ENCODE results near the gene DCTN2.

Gene DCTN2

DNA sequence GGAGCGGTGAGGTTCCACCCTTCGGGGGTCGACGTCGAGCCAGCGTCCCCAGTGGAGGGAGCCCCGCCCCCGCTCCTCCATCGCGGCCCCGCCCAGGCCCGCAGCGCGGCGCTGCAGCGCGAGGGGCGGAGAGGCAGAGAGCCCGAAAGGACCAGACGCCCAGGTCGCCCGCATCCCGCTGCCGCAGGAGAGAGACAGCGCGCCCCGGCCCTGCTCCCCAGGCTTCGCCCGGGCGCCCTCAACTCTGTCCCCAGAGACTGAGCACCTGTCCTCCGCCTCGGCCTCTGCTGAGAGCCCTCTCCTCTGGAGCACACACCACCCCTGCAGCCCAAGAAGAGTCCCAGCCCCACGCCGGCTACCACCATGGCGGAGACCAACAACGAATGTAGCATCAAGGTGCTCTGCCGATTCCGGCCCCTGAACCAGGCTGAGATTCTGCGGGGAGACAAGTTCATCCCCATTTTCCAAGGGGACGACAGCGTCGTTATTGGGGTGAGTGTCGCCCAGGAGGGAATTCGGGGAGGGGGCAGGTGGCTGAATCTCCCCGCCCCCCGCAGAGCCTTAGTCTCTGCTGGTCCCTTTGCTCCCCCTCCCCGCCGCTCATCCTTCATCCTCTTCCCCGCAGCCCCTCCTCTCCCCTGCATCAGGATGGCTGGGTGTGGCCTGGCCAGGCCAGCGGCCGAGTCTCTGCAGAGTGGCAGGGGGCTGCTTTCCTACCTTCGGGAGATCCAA lies 3.1 kb upstream of the DCTN2 start, which contains the start of gene KIF5A:
Gene KIF5A (plus strand): TSS at position 136 of the 732 bp plus-strand sequence. CDS start 228 bp downstream, at position 364.
- peak; percentile 90 for DNase-seq (ENCODE audit: low spot score)

DNA sequence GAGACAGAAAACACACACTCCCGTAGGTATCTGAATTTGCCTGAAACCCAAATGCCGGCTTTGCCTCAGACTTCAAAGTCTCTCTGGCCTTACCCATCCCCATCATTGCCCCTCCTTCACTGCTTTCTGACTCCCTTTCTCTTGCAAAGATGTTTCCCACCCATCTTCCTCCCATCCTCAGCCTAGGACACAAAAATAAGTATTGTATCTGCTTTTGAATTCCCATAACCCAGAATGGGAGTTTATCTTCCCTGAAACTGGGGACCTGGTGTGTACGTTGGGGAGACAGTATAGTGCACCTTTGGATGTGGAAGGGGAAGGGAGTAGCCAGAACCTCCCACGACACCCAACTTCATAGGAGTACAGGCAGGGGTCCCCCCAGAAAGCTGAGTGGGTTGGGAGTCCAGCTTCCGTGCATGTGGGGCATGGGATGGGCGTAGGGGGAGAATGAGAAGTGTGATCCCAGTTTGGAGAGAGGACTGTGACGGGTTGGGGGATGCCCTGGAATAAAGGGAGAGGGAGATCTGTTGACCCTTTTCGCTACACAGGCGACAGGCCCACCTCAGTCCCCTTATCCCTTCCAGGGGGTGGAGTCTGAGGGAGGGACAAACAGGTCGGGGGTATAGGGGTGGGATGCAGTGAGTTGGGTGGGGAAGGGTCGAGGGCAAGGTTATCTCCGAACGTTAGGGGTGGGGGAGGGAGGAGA lies 2.4 kb upstream of the DCTN2 start:
- no peak for DNase-seq (ENCODE audit: low spot score)

DNA sequence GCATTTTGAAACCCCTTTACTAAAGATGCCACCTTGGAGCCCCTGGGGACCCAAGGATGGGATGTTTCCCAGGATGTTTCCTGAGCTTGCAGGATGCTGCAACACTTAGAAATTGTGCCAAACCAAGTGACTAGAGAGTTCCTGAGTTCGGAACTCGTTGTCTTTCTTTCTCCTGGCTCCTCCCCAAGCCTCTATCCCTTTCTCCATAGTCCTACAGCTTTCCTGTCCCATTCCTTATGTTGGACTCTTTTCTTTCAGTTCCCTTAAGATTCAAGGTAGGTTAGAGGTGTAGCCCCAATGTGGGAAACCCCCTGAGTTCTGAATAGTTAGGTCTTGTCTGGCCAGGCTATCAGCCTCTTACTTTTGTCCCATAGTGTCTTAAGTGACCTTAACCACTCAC lies 1.5 kb upstream of the DCTN2 start:
- DNase-seq (ENCODE audit: low spot score) = no peak

DNA sequence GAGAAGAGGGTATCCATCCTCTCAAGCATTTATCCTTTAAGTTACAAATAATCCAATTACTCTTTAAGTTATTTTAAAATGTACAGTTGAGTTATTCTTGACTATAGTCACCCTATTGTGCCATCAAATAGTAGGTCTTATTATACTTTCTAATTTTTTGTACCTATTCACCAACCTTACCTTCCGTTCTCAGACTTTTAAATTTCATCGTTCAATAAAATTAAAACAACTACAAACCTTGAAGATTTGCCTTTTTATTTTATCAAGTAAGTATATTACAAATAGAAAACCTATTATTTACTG lies 972 bp upstream of the DCTN2 start:
- DNase-seq (ENCODE audit: low spot score) = no peak

DNA sequence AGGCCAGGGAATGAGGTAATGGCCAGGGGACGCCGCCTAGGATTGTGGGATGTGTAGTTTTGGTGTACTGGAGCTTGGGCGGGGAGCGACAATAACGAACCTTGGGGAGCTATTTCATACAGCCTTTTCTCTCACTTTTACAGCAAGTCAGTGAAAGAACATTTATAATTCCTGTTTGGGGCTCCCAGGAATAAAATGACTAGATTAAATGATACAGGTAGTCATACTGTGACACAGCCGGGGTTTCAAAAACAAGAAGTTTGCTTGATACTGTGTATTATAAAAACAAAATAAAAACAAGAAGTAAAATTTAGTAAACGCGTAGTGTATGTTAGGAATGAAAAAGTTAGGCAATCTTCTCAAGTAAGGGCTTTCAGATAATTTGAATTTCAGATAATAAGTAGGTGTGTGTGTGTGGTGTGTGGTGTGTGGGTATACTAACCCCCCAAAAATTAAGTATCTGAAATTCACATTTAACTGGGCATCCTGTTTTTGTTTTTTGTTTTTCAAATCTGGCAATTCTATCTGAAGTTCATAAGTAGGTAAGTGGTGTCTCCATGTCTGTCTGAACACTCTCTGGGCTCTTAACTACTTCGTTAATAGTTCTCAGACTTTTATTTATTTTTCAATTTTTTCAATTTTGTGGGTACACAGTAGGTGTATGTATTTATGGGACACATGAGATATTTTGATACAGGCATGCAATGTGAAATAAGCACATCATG lies 458 bp upstream of the DCTN2 start:
- DNase-seq (ENCODE audit: low spot score) = no peak

- no peak for DNase-seq (ENCODE audit: low spot score)
Measured at GRCh38 chr12:57545809-57546437, 1.1 kb downstream of the DCTN2 start.

DNA sequence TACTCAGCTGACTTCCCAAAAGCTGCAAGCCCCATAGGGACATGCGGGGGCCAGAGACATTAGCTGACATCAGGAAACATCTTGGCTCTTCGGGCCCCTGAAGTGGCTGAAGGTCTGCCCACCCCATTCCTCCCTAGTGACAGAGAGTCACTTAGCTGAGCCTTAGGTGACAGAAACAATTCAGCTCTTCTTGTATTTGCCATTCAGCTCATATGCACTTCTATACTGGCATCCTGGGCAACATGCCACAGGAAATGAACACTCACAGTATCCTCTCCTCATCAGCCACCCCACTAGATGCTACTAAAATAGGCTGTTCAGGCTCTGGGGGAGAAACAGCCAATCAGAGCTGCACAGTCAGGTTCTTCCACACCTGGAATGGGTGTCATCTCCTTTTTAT lies 3.4 kb downstream of the DCTN2 start:
- DNase-seq (ENCODE audit: low spot score) = no peak

DNA sequence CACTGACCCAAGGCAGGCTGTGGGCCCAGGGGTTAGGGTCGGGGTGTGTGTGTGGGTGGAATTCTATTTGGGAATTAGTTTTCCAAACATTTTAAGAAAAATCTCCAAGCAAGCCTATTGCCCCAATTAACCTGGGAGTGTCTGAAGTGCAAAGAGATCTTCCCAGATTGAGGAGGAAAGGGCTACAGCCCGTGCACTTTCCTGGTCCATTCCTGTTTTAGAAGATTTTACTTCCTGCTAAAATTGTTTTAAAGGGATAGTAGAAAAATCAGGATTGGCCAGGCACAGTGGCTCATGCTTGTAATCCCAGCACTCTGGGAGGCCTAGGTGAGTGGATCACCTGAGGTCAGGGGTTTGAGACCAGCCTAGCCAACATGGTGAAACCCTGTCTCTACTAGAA lies 5.3 kb downstream of the DCTN2 start:
- DNase-seq (ENCODE audit: low spot score) = no peak

GRCh38 chr12:57541001-57541400 lies 6.0 kb downstream of the DCTN2 start:
- no peak for DNase-seq (ENCODE audit: low spot score)

DNA sequence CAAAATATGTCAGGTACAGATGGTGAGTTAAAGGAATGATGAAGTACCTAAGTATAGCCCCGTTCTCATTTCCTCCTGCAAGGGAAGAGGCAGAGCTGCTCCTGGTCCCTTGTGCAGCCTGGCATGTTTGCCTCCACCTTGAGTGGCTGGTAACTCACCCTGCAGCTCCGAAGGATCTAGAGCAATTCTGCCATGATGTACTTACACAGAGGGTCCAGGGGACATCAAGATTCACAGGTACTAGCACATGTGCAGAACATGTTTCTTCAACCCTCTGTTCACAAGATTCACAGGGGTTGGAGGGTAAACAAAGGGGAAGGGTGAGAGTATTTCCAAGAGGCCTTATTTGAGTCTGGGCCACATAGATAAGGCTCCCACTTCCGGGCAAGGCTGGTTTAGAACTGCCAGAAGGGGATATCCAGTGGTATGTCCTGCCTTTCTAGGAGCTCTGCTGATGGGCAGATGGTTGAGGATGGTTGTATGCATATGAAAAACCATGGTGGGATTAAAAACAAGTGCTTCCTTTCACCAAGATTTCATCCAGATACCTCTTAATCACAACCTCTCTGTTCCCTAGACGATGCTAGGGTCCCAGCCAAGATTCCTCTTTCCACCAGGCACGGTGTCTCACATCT lies 7.7 kb downstream of the DCTN2 start:
- no peak for DNase-seq (ENCODE audit: low spot score)

GRCh38 chr12:57536597-57536942 lies 10.4 kb downstream of the DCTN2 start:
- DNase-seq (ENCODE audit: low spot score) = no peak

DNA sequence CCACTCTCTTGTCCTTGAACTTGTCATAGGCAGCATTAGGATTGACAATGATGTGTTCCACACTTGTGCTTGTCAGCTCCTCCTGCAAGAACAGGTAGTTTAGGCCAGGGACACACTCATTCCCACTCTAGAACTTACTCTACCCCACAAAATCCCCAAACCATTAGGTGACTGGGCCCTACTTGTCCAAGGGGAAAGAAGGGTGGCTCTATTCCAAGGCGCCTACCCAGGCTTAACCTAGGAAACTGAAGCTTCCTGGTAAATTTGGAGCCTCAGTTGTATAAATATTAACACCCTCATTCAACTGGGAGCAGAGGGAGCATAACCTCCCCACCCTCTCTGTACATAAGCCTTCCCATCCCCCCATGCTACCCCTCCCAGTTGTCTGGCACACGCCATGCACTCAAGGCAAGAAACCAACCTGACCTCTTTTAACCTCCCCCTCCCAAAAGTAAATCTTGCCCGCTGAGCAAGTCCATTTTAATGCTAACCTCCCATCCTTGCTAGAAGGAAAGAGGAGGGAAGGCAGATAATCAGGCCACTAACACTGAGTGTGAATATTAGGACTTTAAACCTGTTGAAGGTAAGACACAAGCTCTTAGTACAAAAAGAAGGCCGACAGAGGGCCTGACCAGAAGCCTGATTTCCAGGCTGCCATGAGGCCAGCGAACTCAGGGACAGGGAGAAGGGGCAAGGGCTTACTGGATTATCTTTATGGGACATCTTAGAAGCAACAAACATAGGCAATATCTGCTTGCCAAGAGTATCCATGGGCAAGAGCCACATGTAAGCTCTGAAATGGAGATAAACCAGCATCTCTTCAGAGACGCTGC lies 11.0 kb downstream of the DCTN2 start:
- no peak for DNase-seq (ENCODE audit: low spot score)

GRCh38 chr12:57534991-57535543 lies 11.9 kb downstream of the DCTN2 start:
- no peak for DNase-seq (ENCODE audit: low spot score)

DNA sequence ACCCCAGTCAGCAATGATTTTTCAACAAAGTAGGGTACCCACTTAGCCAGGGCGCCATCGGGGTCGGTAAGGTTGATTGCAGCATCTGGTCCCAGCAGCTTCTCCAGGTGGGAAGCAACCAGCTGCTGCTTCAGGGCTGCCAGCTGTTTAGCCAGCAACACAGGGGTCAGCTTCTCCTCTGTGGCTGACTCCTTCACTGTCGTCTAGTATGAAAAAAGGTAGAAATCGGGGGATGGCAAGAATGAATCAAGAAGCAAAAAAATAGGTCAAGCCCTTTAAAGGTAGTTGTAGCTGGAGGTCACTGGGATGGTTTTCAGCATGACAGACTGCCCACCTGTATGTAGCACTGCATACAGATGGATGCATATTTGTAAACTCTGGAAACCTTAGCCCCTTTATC lies 12.7 kb downstream of the DCTN2 start:
- DNase-seq (ENCODE audit: low spot score) = no peak

DNA sequence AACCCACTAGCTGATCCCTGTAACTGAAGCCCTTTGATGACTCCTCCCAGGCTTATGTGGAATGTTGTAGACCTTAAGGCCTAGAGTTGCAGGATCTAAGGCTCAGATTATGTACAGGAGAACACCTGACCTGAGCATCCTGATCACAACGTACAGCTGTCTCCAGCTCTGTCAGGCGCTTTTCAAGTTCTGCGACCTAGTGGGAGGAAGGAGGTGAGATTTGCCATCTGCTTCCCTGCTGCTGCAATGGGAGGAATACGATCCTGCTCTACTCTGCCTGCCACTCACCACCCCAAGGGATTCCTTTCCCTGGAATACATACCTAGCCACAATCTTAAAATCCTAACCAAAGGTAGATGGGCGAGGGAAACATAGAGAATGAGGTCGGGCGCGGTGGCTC lies 13.9 kb downstream of the DCTN2 start:
- no peak for DNase-seq (ENCODE audit: low spot score)

- no peak for DNase-seq (ENCODE audit: low spot score)
Measured at GRCh38 chr12:57531836-57532235, 15.2 kb downstream of the DCTN2 start.

DNA sequence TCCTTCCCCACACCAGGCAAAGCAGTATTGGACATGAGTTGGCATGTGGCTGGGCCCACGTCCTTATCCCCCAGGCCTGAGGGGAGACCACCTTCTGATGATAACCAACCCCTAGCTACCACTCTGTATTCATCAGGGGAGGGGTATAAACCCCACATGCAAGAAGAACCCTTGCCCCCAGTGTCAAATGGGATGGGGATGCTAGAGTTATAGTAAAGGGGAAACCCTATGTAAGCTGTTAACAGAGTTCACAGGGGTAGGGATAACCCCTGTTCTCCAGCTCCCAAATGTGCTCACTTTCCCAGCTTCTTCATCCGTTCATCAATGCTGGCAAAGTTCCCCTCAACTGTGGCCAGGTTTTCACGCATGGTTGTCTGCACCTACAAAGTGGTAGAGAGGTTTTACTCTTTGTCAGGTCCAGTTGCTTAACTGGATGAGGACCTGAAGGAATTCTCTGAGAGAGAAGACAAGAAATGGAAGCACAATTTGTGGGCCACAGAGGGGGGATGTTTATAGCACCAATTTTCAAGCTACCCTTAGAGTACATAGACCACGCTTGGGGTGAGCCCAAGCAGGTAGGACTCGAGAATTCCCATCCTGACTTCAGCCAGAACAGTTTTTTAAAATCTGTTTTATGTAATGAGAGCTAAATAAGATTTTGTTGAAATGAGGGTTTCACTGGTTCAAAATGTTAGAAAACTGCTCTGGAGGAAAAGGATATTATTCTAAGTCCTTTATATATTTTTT lies 16.4 kb downstream of the DCTN2 start:
- no peak for DNase-seq (ENCODE audit: low spot score)

- DNase-seq (ENCODE audit: low spot score) = no peak
Measured at GRCh38 chr12:57529831-57530230, 17.2 kb downstream of the DCTN2 start.

GRCh38 chr12:57528831-57529555 lies 18.0 kb downstream of the DCTN2 start:
- no peak for DNase-seq (ENCODE audit: low spot score)

- no peak for DNase-seq (ENCODE audit: low spot score)
Measured at GRCh38 chr12:57528176-57528575, 18.8 kb downstream of the DCTN2 start.
